PC-3 (cell line): ENCODE results near the gene GPANK1. TPM values are rescaled to one million over a fixed set of nuclear protein-coding genes. Genes with fewer than 3 reads are reported as not detected.

Source experiments
- ATAC-seq: fragments of 200-7000 bp; cut with Tn5 transposase; 2 replicates; pipeline ENCODE4 v1.9.1; 2020; ENCODE audit warnings: mild to moderate bottlenecking, moderate library complexity
- BruUV-seq: library from RNA; stranded (reverse); fragments of 400-500 nt; replicated peaks from 2 replicates; lab custom pipeline; 2021; lab: Mats Ljungman, UMichigan
- CTCF ChIA-PET: fragments of 300-600 bp; sonication (Branson Sonifier 250); formaldehyde crosslinking; loops from one replicate; lab custom pipeline; 2022; ENCODE audit warnings: antibody characterized with exemption; lab: Charles Lee
- POLR2A ChIA-PET: fragments of 300-600 bp; sonication (Branson Sonifier 250); formaldehyde crosslinking; loops from one replicate; lab custom pipeline; 2022; ENCODE audit warnings: antibody characterized with exemption; ENCODE audit not compliant: unreplicated experiment; lab: Charles Lee
- DNase-seq: peaks from one replicate; pipeline ENCODE4 v3.0.0-alpha.2; 2015
- H2AFZ ChIP-seq: fragments of 300-600 bp; sonication (generic); 2 replicates; pipeline ENCODE4 v1.6.0; 2016; ENCODE audit warnings: antibody characterized with exemption, low read length
- H3F3A ChIP-seq: fragments of 300-600 bp; sonication (generic); one replicate; pipeline ENCODE4 v1.6.0; 2017; ENCODE audit warnings: antibody characterized with exemption, low read length, control low read depth, mild to moderate bottlenecking; ENCODE audit not compliant: unreplicated experiment
- H3K27ac ChIP-seq: fragments of 300-600 bp; sonication (generic); 2 replicates; pipeline ENCODE4 v1.5.1; 2016; ENCODE audit warnings: mild to moderate bottlenecking, low read length
- H3K27me3 ChIP-seq: fragments of 300-600 bp; sonication (generic); 2 replicates; pipeline ENCODE4 v1.6.1; 2016; ENCODE audit warnings: low read length, mixed read lengths
- H3K36me3 ChIP-seq: fragments of 300-600 bp; sonication (generic); 2 replicates; pipeline ENCODE4 v1.6.1; 2016; ENCODE audit warnings: low read depth, mixed run types, low read length, mixed read lengths
- H3K4me1 ChIP-seq: fragments of 300-600 bp; sonication (generic); 2 replicates; pipeline ENCODE4 v1.5.1; 2016; ENCODE audit warnings: low read length; ENCODE audit not compliant: insufficient read depth
- H3K4me2 ChIP-seq: fragments of 300-600 bp; sonication (generic); 2 replicates; pipeline ENCODE4 v1.6.0; 2016; ENCODE audit warnings: low read length
- H3K4me3 ChIP-seq: fragments of 300-600 bp; sonication (generic); 2 replicates; pipeline ENCODE4 v1.5.1; 2016; ENCODE audit warnings: mild to moderate bottlenecking, low read length, mixed read lengths
- H3K79me2 ChIP-seq: fragments of 300-600 bp; sonication (generic); 2 replicates; pipeline ENCODE4 v1.6.1; 2017; ENCODE audit warnings: low read length, mixed read lengths
- H3K9ac ChIP-seq: fragments of 300-600 bp; sonication (generic); 2 replicates; pipeline ENCODE4 v1.6.0; 2016; ENCODE audit warnings: mild to moderate bottlenecking, low read length
- H3K9me2 ChIP-seq: fragments of 300-600 bp; sonication (generic); replicated peaks from 2 replicates; pipeline ENCODE4 v1.6.1; 2016; ENCODE audit warnings: mixed run types, low read length, mixed read lengths
- H3K9me3 ChIP-seq: fragments of 300-600 bp; sonication (generic); 2 replicates; pipeline ENCODE4 v1.6.1; 2016; ENCODE audit warnings: low read length, mixed read lengths
- H4K20me1 ChIP-seq: fragments of 300-600 bp; sonication (generic); 2 replicates; pipeline ENCODE4 v1.6.1; 2016; ENCODE audit warnings: low read length, mixed read lengths
- CTCF ChIP-seq: fragments of 300-600 bp; sonication (generic); conservative IDR thresholded peaks from 2 replicates; pipeline ENCODE4 v1.5.1; 2017; ENCODE audit warnings: antibody characterized with exemption, low read depth, mild to moderate bottlenecking, low read length
- EZH2 ChIP-seq: fragments of 300-600 bp; sonication (generic); IDR thresholded peaks from one replicate; pipeline ENCODE4 v1.6.1; 2017; ENCODE audit warnings: antibody characterized with exemption, mild to moderate bottlenecking, low read length; ENCODE audit not compliant: unreplicated experiment
- EZH2phosphoT487 ChIP-seq: fragments of 300-600 bp; sonication (generic); IDR thresholded peaks from 2 replicates; pipeline ENCODE4 v1.6.1; 2018; ENCODE audit warnings: mild to moderate bottlenecking, antibody characterized with exemption, low read length, borderline replicate concordance
- intact Hi-C: fragments of 100-400 bp; cut with micrococcal nuclease; formaldehyde crosslinking; loops from 2 replicates; pipeline ENCODE4 v1.9.0; 2023
- total RNA-seq: library from RNA; depleted of rRNA; stranded (reverse); fragments of >200 nt; gene quantifications from 2 replicates; pipeline ENCODE4 v1.2.3, GENCODE V29; 2014

GPANK1 gene
- total RNA-seq, 1 experiment from 2014 or later = 11.8 TPM

GRCh38 chr6:31621991-31622390, 42.8 kb downstream of the GPANK1 start:
- no TSS peak for BruUV-seq
- no peak for ATAC-seq

GRCh38 chr6:31621320-31621939, 43.4 kb downstream of the GPANK1 start:
- Histone ChIP-seq H3K27me3 (no peaks in the 10 kb centered on the region), H3K4me3 (peak overlapping the region; percentile 99), H2AFZ (0 out of 2 replicates have a peak overlapping the region, but pooled peaks have one; percentile 58), H3K9me2 (no peaks in the 10 kb centered on the region), H3F3A (no peaks in the 10 kb centered on the region), H3K27ac (peak overlapping the region; percentile 79), H3K36me3 (peaks cover 30% of the 10 kb centered on the region), H3K9me3 (no peaks in the 10 kb centered on the region), H3K9ac (peak overlapping the region; percentile 99), H3K4me2 (peak overlapping the region; percentile 98), H3K79me2 (peaks cover 52% of the 10 kb centered on the region), H4K20me1 (peaks cover 24% of the 10 kb centered on the region), H3K4me1 (peaks cover 17% of the 10 kb centered on the region)
- DNase-seq (no peak), ATAC-seq (no peak)
- ChIA-PET POLR2A (interaction anchor here (0.8 kb wide), 1 partner anchor 30 kb away, joined by 7 read pairs; no protein-coding TSS in a partner anchor), CTCF (no interaction called here)
- intact Hi-C loops = no loop called here
- TF ChIP-seq EZH2phosphoT487 (no peak), EZH2 (no peak), CTCF (no peak)
- TSS peak; percentile 53 for BruUV-seq

More at GRCh38 chr6:31621991-31622390, 42.8 kb downstream of the GPANK1 start:
- Histone ChIP-seq H2AFZ (no peak overlapping the region), H4K20me1 (peaks cover 24% of the 10 kb centered on the region), H3F3A (no peaks in the 10 kb centered on the region), H3K79me2 (peaks cover 52% of the 10 kb centered on the region), H3K9ac (peak overlapping the region; percentile 99), H3K27ac (peak overlapping the region; percentile 79), H3K4me3 (peak overlapping the region; percentile 99), H3K4me2 (peak overlapping the region; percentile 98), H3K4me1 (peaks cover 17% of the 10 kb centered on the region), H3K9me2 (no peaks in the 10 kb centered on the region), H3K36me3 (peaks cover 35% of the 10 kb centered on the region), H3K27me3 (no peaks in the 10 kb centered on the region), H3K9me3 (no peaks in the 10 kb centered on the region)
- intact Hi-C loops = no loop called here
- TF ChIP-seq CTCF (no peak), EZH2 (no peak), EZH2phosphoT487 (no peak)
- peak; percentile 53 for DNase-seq
- POLR2A ChIA-PET = interaction anchor here (0.8 kb wide), 1 partner anchor 30 kb away, joined by 7 read pairs; no protein-coding TSS in a partner anchor
- CTCF ChIA-PET = no interaction called here
